Measurements from ENCODE around the gene ATG7.

The ATG7 gene

DNA sequence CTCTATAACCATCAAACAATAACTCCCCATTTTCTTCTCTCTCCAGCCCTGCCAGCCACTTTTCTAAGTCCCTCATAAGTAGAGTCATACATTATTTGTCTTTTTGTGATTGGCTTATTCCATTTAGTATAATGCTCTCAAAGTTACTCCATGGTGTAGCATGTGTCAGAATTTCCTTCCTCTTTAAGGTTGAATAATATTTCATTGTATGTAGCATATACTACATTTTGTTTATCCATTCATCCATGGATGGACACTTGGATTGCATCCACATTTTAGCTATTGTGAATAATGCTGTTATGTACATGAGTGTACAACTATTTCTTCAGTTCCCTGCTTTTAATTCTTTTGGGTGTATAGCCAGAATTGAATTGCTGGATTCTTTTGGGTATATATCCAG, 138.4 kb downstream of the ATG7 start:
- H3K4me3 Mint-ChIP-seq, result no peak overlapping the region
- no peak for ATAC-seq (replicated peaks)
- DNase-seq, result no peak
- H3K4me1 Mint-ChIP-seq, result peaks cover 0 to 2% of the 10 kb centered on the region in 2 donors
- H3K36me3 Mint-ChIP-seq, result peaks cover 69 to 82% of the 10 kb centered on the region in 2 donors
- H3K27me3 Mint-ChIP-seq, result no peaks in the 10 kb centered on the region
- peaks cover 31 to 48% of the 10 kb centered on the region in 2 donors for H3K9me3 Mint-ChIP-seq
- H3K27ac Mint-ChIP-seq, result no peak overlapping the region

DNA sequence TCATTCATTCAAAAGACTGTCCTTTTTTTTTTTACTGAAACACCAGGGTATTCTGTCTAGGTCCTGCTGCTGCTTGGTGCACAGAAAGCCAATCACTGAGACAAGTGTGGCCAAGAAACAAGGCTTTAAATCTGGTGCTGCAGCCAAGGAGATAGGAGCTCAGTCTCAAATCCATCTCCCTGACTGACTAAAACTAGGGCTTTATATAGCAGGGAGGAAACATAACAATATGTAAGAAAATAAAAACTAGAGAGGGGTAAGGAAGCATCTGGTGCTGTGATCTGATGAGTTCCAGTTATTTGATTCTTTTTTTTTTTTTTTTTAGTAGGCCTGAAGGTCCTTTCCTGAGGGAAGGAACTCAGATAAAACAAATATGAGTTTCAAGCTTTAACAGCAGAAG, 139.8 kb downstream of the ATG7 start:
- Mint-ChIP-seq H3K27ac (peak overlapping the region; percentile 52), H3K4me1 (peaks cover 2 to 4% of the 10 kb centered on the region in 2 donors)

DNA sequence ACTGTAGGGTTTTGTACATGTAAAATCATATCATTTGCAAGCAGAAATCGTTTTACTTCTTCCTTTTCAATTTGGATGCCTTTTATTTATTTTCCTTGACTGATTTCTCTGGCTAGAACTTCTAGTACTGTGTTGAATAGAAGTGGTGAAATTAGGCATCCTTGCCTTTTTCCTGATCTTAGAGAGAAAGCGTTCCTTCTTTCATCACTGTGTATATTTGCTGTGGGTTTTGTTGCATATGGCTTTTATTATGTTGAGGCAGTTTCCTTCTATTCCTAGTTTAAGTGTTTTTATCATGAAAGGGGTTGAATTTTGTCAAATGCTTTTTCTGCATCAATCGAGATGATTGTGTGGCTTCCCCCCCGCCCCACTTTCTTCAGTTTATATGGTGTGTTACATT, 140.9 kb downstream of the ATG7 start:
- Mint-ChIP-seq H3K27ac (no peak overlapping the region), H3K9me3 (peaks cover 22 to 29% of the 10 kb centered on the region in 2 donors), H3K27me3 (no peaks in the 10 kb centered on the region), H3K4me3 (no peak overlapping the region), H3K4me1 (peaks cover 2 to 4% of the 10 kb centered on the region in 2 donors), H3K36me3 (peaks cover 45 to 57% of the 10 kb centered on the region in 2 donors)
- DNase-seq (no peak), ATAC-seq (replicated peaks) (no peak)

More for the DNA sequence above, 139.8 kb downstream of the ATG7 start:
- Mint-ChIP-seq H3K9me3 (peaks cover 29 to 36% of the 10 kb centered on the region in 2 donors), H3K27me3 (no peaks in the 10 kb centered on the region), H3K36me3 (peaks cover 57 to 68% of the 10 kb centered on the region in 2 donors), H3K4me3 (no peak overlapping the region)
- no peak for ATAC-seq (replicated peaks)
- DNase-seq, result no peak

DNA sequence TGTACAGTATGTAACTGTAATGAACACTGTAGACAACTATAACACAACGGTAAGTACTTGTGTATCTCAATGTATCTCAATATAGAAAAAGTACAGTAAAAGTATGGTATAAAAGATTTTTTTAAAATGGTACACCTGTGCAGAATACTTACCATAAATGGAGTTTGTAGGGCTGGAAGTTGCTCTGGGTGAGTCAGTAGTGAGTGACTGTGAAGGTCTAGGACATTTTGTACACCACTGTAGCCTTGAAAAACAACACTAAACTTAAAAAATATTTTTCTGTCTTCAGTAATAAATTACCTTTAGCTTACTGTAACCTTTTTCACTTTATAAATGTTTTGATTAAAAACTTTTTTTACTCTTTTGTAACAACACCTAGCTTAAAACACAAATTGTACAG, 142.9 kb downstream of the ATG7 start:
- Mint-ChIP-seq H3K27me3 (no peaks in the 10 kb centered on the region), H3K9me3 (peaks cover 13 to 14% of the 10 kb centered on the region in 2 donors), H3K27ac (no peak overlapping the region), H3K4me3 (no peak overlapping the region), H3K4me1 (peaks cover 2 to 4% of the 10 kb centered on the region in 2 donors), H3K36me3 (peaks cover 32 to 42% of the 10 kb centered on the region in 2 donors)
- DNase-seq, result no peak
- no peak for ATAC-seq (replicated peaks)

DNA sequence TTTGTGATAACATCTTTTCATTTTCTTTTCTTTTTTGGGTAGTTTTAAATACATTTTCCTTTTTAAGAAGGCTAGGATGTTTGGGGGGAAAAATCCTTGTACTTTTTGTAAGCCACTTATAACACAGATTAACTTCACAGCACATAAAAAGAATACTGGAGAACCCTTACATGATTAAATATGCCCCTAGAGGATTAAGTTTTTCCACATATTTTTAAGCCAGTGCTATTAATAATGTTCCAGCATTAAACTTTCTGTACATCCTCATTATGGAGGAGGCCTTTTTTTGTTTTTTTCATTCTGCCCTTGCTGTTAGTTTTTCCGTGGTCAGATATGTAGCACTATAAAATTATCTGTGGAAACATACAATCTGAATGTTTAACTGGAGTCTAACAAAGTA, 147.9 kb downstream of the ATG7 start:
- DNase-seq (no peak), ATAC-seq (replicated peaks) (no peak)
- Mint-ChIP-seq H3K4me3 (no peak overlapping the region), H3K27ac (no peak overlapping the region), H3K36me3 (peaks cover 6 to 18% of the 10 kb centered on the region in 2 donors), H3K27me3 (no peaks in the 10 kb centered on the region), H3K4me1 (peaks cover 0 to 4% of the 10 kb centered on the region in 2 donors), H3K9me3 (no peaks in the 10 kb centered on the region)

DNA sequence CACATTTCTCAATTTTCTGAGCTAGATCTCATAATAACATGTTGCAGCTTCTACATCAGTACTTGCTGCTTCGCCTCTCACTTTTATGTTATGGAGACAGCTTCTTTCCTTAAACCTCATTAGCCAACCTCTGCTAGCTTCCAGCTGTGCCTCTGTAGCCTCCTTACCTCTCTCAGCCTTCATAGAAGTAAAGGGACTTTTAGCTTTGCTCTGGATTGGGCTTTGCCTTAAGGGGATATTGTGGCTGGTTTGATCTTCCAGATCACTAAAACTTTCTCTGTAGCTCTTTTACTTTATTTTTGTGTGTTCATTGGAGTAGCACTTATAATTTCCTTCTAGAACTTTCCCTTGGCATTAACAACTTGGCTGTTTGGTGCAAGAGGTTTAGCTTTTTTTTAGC, 150.1 kb downstream of the ATG7 start:
- Mint-ChIP-seq H3K27ac (no peak overlapping the region), H3K4me3 (no peak overlapping the region), H3K9me3 (no peaks in the 10 kb centered on the region), H3K36me3 (peaks cover 18 to 33% of the 10 kb centered on the region in 2 donors), H3K27me3 (no peaks in the 10 kb centered on the region), H3K4me1 (no peaks in the 10 kb centered on the region)
- no peak for ATAC-seq (replicated peaks)
- DNase-seq, result no peak

DNA sequence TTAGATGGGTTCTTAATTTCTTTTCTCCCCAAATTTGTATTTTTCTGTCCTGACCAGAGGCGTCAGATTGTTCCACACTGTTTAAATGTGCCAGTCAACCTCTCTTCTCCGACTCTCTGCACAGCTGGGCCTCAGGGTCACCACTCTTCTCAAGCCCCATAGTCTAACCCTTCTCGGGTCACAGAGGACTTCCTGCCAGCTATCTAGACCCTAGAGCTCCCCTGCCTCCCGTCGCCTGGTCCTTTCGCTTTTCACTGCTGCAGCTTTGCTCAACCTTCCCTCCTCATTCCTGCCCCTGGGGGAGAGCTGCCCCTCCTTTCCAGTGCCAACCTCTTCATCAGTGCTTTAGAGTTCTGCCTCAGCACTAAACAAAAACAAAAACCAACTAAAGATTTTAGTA, 151.7 kb downstream of the ATG7 start:
- H3K4me1 Mint-ChIP-seq, result no peaks in the 10 kb centered on the region
- no peak for ATAC-seq (replicated peaks)
- no peak for DNase-seq
- peaks cover 25 to 39% of the 10 kb centered on the region in 2 donors for H3K36me3 Mint-ChIP-seq
- no peaks in the 10 kb centered on the region for H3K27me3 Mint-ChIP-seq
- H3K4me3 Mint-ChIP-seq, result no peak overlapping the region
- H3K9me3 Mint-ChIP-seq, result no peaks in the 10 kb centered on the region
- H3K27ac Mint-ChIP-seq, result no peak overlapping the region

DNA sequence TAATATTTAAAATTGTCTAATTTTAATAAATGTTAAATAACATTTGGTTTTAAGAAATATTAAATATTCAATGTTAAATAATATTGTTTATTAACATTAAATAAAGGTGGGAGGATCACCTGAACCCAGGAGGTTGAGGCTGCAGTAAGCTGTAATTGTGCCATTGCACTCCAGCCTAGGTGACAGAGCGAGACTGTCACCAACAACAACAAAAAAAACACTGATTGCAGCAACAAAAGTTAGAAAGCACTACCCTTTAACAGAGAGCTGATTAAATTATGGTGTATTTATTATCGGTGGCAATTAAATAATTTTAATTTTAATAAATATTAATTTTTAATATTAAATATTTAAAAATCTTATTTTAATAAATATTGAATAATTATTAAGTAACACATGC, 152.1 kb downstream of the ATG7 start:
- ATAC-seq (replicated peaks), result no peak
- no peaks in the 10 kb centered on the region for H3K27me3 Mint-ChIP-seq
- peaks cover 26 to 41% of the 10 kb centered on the region in 2 donors for H3K36me3 Mint-ChIP-seq
- no peak overlapping the region for H3K4me3 Mint-ChIP-seq
- no peak for DNase-seq
- H3K9me3 Mint-ChIP-seq, result no peaks in the 10 kb centered on the region
- no peak overlapping the region for H3K27ac Mint-ChIP-seq
- no peaks in the 10 kb centered on the region for H3K4me1 Mint-ChIP-seq

DNA sequence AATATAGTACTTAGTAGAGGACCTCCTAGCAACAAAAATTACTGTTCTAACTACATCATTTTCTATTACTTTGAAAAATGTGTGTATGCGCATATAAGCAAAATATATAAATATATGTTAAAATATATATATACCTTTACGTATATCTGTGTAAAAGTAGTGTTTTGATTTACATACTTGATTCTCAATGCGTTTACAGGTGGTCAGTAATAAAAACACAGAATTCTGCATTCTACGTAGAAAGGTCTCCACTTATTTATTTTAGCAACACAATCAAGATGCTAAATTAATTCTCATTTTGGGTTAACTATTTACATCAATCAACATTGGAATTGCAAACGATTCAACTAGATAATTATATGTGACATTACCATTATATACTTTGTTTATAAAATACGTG, 158.0 kb downstream of the ATG7 start:
- no peak for DNase-seq
- Mint-ChIP-seq H3K9me3 (no peaks in the 10 kb centered on the region), H3K27ac (no peak overlapping the region), H3K36me3 (peaks cover 29 to 36% of the 10 kb centered on the region in 2 donors), H3K27me3 (no peaks in the 10 kb centered on the region), H3K4me3 (no peak overlapping the region), H3K4me1 (no peaks in the 10 kb centered on the region)
- ATAC-seq (replicated peaks), result no peak

DNA sequence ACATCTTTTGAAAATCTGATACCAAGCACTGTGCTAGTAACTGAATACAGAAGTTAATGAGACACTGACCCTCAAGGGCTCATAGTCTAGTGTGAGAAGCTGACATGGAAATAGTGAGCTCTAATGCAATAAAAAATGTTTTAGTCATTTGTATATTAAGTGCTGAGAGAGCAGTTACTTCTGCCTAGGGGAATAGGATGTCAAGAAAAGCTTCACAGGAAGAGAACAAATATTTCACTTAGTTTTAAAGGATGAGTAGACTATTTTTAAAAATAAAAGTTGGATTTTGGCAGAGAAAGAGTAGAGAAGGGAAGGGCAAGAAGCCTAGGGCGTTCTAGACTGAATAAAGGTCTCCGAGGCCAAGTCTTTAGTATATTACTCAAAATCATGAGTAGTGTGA, 158.4 kb downstream of the ATG7 start:
- H3K9me3 Mint-ChIP-seq, result no peaks in the 10 kb centered on the region
- ATAC-seq (replicated peaks) (no peak), DNase-seq (no peak)
- H3K27ac Mint-ChIP-seq, result no peak overlapping the region
- H3K36me3 Mint-ChIP-seq, result peaks cover 27 to 33% of the 10 kb centered on the region in 2 donors
- no peaks in the 10 kb centered on the region for H3K27me3 Mint-ChIP-seq
- H3K4me3 Mint-ChIP-seq, result no peak overlapping the region
- no peaks in the 10 kb centered on the region for H3K4me1 Mint-ChIP-seq

DNA sequence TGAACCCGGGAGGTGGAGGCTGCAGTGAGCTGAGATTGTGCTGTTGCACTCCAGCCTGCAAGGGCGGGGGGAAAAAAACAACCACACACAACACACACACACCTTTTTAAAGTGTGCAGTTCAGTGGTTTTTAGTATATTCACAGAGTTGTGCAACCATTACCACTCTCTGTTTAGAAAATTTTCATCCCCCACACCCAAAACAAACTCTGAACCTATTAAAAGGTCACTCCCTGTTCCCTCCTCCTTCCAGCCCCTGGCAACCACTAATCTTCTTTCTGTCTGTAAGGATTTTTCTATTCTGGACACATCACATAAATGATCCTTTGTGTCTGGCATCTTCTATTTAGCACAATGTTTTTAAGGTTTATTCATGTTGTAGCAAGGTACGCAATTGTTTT, 159.1 kb downstream of the ATG7 start:
- DNase-seq (no peak), ATAC-seq (replicated peaks) (no peak)
- no peaks in the 10 kb centered on the region for H3K9me3 Mint-ChIP-seq
- H3K4me3 Mint-ChIP-seq, result no peak overlapping the region
- H3K27me3 Mint-ChIP-seq, result no peaks in the 10 kb centered on the region
- no peak overlapping the region for H3K27ac Mint-ChIP-seq
- no peaks in the 10 kb centered on the region for H3K4me1 Mint-ChIP-seq
- H3K36me3 Mint-ChIP-seq, result peaks cover 28 to 32% of the 10 kb centered on the region in 2 donors

DNA sequence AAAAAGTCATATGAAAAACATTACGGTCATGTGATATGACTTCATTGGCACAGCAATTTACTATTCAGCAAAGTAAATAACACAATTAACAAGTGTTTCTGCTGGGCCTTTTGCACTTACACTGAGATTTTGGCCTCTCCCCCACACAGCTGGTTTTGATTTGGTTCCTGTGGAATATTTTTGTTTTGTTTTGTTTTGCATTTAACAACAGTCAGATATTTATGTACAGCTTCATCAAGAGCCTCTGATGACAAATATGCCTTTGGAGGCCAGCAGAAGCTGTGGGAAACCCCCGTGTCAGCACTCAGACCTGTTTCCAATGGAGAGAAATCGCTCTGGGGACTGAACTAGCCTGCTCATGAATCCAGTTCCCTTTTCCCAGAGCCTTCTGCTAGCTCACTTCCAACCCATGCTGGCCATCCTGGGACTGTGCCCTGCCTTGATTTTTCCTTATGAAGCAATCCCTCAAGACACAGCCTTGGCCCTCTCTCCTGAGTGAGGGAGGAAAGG, 161.9 kb downstream of the ATG7 start:
- H3K9me3 Mint-ChIP-seq, result no peaks in the 10 kb centered on the region
- no peak overlapping the region for H3K4me3 Mint-ChIP-seq
- no peak overlapping the region for H3K27ac Mint-ChIP-seq
- no peaks in the 10 kb centered on the region for H3K27me3 Mint-ChIP-seq
- DNase-seq (no peak), ATAC-seq (replicated peaks) (no peak)
- no peaks in the 10 kb centered on the region for H3K4me1 Mint-ChIP-seq
- H3K36me3 Mint-ChIP-seq, result peaks cover 9 to 10% of the 10 kb centered on the region in 2 donors

DNA sequence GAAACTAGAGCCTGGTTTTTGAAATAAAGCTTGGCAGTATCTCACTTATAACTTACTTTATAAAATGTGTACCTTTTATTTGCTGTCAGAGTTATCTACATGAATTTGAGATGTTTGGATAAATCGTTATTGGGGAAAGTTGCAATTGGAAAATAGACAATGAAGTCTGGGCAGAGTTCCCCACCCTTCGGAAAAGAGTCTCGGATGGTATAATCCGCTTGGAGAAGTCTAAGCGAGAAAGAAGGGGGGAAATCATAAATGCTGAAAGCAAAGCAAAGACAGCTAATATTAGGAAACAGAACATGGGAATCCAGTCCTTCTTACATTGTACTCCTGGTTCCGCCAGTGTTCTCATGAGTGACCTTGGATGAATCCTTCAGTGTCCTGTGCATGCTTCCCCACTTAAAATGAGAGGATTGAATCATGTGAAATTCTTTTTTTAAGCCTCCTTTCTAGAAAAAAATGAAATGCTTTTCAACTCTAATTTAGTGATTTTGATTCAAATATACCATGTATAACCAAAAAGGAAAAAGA, 162.4 kb downstream of the ATG7 start:
- Mint-ChIP-seq H3K27me3 (no peaks in the 10 kb centered on the region), H3K36me3 (peaks cover 12 to 14% of the 10 kb centered on the region in 2 donors), H3K9me3 (no peaks in the 10 kb centered on the region), H3K4me1 (no peaks in the 10 kb centered on the region), H3K4me3 (no peak overlapping the region), H3K27ac (no peak overlapping the region)
- ATAC-seq (replicated peaks) (no peak), DNase-seq (no peak)

DNA sequence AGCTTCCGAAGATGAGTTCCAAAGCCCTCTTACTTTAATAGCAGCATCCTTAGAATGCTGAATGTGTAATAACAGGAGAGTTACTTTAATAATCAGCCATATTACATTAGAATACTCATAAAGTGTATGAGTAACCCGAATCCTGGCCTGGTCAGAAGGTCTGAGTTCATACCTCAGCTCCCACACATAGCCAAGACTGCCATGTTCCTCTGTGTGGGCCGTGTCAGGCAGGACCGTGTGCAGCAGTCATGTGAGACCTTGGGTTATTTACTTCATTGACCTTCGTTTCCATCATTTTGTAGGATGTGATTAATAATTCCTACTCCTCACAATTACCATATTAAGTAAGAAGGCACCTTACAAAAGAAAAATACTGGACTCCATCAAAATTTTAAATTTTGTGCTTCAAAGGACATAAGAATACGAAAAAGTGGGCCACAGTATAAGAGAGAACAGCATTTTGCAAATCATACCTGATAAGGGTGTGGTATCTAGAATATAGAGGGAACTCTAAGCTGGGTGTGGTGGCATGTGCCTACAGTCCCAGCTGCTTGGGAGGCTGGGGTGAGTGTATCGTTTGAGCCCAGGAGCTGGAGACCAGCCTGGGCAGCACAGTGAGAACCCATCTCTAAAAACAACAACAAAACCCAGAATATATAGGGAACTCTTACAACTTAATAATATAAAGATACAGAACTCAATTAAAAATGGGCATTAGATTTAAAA, 163.4 kb downstream of the ATG7 start:
- H3K4me3 Mint-ChIP-seq, result no peak overlapping the region
- H3K9me3 Mint-ChIP-seq, result no peaks in the 10 kb centered on the region
- DNase-seq, result no peak
- H3K36me3 Mint-ChIP-seq, result peaks cover 12 to 14% of the 10 kb centered on the region in 2 donors
- ATAC-seq (replicated peaks), result no peak
- no peak overlapping the region for H3K27ac Mint-ChIP-seq
- H3K27me3 Mint-ChIP-seq, result no peaks in the 10 kb centered on the region
- no peaks in the 10 kb centered on the region for H3K4me1 Mint-ChIP-seq

DNA sequence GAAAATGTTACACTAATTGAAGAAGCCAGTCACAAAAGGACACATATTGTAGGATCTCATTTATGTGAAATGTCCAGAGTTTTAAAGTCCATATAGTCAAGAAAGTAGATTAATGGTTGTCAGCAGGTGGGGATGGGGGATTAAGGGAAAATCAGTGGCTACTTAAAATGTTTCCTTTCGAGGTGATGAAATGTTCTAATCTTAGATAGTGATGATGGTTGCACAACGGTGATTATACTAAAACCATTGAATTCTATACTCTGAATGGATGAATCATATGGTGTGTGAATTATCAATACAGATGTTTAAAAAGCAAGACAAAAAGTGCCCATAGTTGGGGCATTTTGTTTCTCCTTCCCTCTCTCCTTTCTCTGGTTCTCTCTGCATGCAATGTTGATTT, 164.6 kb downstream of the ATG7 start:
- ATAC-seq (replicated peaks) (no peak), DNase-seq (no peak)
- Mint-ChIP-seq H3K27me3 (no peaks in the 10 kb centered on the region), H3K27ac (no peak overlapping the region), H3K4me1 (no peaks in the 10 kb centered on the region), H3K9me3 (no peaks in the 10 kb centered on the region), H3K36me3 (peaks cover 10 to 14% of the 10 kb centered on the region in 2 donors), H3K4me3 (no peak overlapping the region)
